Measurements from ENCODE around the gene ZNF93. TPM values are rescaled to one million over a fixed set of nuclear protein-coding genes. Genes with fewer than 3 reads are reported as not detected.
A peak's percentile ranks its signal among the peaks of the same experiment; 100 is the strongest.
"Not testable (repeated sequence)": the region's sequence is repeated elsewhere in the genome, so short reads cannot be mapped to it uniquely, and the experiment has no call there.

Gene ZNF93
- total RNA-seq, 8 experiments from 2014 or later: 0.61 to 20.5 (median 7.4) TPM

DNA sequence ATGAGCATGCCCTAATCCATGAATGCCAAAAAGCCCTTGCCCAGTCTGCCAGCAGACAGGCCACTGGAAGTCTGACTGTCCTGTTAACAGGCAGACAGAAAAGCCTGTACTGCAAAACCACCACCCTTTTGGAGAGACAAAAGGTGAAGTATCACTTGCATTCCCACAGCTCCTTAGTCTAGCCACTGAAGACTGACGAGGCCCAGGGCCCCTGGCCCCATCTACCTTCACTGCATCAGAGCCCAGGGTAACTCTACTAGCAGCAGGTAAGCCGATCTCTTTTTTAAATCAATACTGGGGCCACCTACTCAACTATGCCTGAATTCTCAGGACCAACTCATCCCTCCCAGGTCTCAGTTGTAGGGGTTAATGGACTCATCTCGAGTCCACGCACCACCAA is 45.5 kb downstream of the ZNF93 start:
- Histone ChIP-seq H3K27ac (no peak overlapping the region), H3K4me1 (replicated peaks in 1 of 2) (no peaks in the 10 kb centered on the region), H3K4me3 (no peak overlapping the region)
- whole genome bisulfite sequencing, 10 experiments: 16 to 100% (median 40%) methylated on average over 1 to 4 of the region's 4 CpGs; no CpG with 5 or more reads in 3 of the 10 experiments
- in situ Hi-C loops (cut with MboI; ENCODE audit: low pct_unique_long_range_greater_than_20kb in 2 of 9, low sequenced_read_pairs in 9 of 9, unreplicated experiment in 9 of 9): no loop called here
- no peak for ATAC-seq (replicated peaks in 6 of 8)

- 0 to 100% (median 80%) methylated on average over 1 to 4 of the region's 5 CpGs; no CpG with 5 or more reads in 1 of the 10 experiments for WGBS, 10 experiments
- ATAC-seq (replicated peaks in 6 of 8): no peak
- no peaks in the 10 kb centered on the region for H3K4me1 ChIP-seq (replicated peaks in 1 of 2)
- in situ Hi-C loops (cut with MboI; ENCODE audit: low pct_unique_long_range_greater_than_20kb in 2 of 9, low sequenced_read_pairs in 9 of 9, unreplicated experiment in 9 of 9): no loop called here
- no peak overlapping the region for H3K4me3 ChIP-seq
- no peak overlapping the region for H3K27ac ChIP-seq
Measured at GRCh38 chr19:19948800-19949199, 48.1 kb downstream of the ZNF93 start.

DNA sequence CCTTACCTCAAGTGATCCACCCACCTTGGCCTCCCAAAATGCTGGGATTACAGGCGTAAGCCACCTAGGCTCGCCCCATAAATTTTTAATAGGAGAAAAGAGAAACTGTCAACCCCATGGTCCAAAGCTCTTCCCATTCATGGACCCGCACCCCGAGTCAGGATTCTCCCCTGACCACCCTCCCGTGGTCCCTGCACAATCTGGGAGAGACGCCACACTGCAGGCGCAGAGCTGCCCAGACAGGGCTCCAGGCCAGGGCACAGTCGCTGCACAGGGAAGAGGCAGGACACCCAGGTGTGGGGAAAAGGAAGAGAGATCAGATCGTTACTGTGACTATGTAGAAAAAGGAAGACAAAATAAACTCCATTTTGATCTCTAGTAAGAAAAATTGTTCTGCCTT is 54.5 kb downstream of the ZNF93 start:
- WGBS, 10 experiments: 20 to 95% (median 78%) methylated on average over 1 to 8 of the region's 9 CpGs; no CpG with 5 or more reads in 2 of the 10 experiments
- Histone ChIP-seq H3K27ac (no peak overlapping the region), H3K4me3 (no peak overlapping the region), H3K4me1 (replicated peaks in 1 of 2) (no peaks in the 10 kb centered on the region)
- in situ Hi-C loops (cut with MboI; ENCODE audit: low pct_unique_long_range_greater_than_20kb in 2 of 9, low sequenced_read_pairs in 9 of 9, unreplicated experiment in 9 of 9): no loop called here
- no peak for ATAC-seq (replicated peaks in 6 of 8)

GRCh38 chr19:19956434-19957075 is 55.8 kb downstream of the ZNF93 start:
- in situ Hi-C loops (cut with MboI; ENCODE audit: low pct_unique_long_range_greater_than_20kb in 2 of 9, low sequenced_read_pairs in 9 of 9, unreplicated experiment in 9 of 9): no loop called here
- WGBS, 10 experiments: 0 to 100% (median 61%) methylated on average over 1 to 7 of the region's 15 CpGs; no CpG with 5 or more reads in 1 of the 10 experiments
- Histone ChIP-seq H3K27ac (no peak overlapping the region), H3K4me1 (replicated peaks in 1 of 2) (no peaks in the 10 kb centered on the region), H3K4me3 (no peak overlapping the region)
- peak in 1 of 8 experiments; percentile 84 for ATAC-seq (replicated peaks in 6 of 8)

GRCh38 chr19:19957766-19958165 is 57.0 kb downstream of the ZNF93 start:
- 26 to 90% (median 79%) methylated on average over 2 to 8 of the region's 8 CpGs; no CpG with 5 or more reads in 1 of the 10 experiments for WGBS, 10 experiments
- H3K4me3 ChIP-seq; ATAC-seq (replicated peaks in 6 of 8); H3K4me1 ChIP-seq (replicated peaks in 1 of 2); in situ Hi-C loops (cut with MboI; ENCODE audit: low pct_unique_long_range_greater_than_20kb in 2 of 9, low sequenced_read_pairs in 9 of 9, unreplicated experiment in 9 of 9); H3K27ac ChIP-seq: not testable (repeated sequence)

DNA sequence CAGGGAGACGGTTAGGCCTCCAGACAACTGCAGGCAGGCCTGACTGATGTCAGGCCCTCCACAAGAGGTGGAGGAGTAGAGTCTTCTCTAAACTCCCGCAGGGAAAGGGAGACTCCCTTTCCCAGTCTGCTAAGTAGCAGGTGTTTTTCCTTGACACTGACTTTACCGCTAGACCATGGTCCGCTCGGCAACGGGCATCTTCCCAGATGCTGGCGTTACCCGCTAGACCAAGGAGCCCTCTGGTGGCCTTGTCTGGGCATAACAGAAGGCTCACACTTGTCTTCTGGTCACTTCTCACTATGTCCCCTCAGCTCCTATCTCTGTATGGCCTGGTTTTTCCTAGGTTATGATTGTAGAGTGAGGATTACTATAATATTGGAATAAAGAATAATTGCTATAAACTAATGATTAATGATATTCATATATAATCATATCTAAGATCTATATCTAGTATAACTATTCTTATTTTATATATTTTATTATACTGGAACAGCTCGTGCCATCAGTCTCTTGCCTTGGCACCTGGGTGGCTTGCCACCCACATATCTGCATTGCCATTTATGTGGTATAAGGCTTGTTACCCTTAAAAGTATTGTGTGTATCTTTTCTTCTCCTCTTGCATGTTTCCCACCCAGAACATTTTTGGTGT is 58.5 kb downstream of the ZNF93 start:
- ATAC-seq (replicated peaks in 6 of 8): not testable (repeated sequence)

GRCh38 chr19:19964416-19964815 is 63.7 kb downstream of the ZNF93 start:
- in situ Hi-C loops (cut with MboI; ENCODE audit: low pct_unique_long_range_greater_than_20kb in 2 of 9, low sequenced_read_pairs in 9 of 9, unreplicated experiment in 9 of 9): no loop called here
- H3K27ac ChIP-seq: no peak overlapping the region
- no peaks in the 10 kb centered on the region for H3K4me1 ChIP-seq (replicated peaks in 1 of 2)
- 0 to 90% (median 50%) methylated on average over 1 to 6 of the region's 7 CpGs; no CpG with 5 or more reads in 1 of the 10 experiments for WGBS, 10 experiments
- H3K4me3 ChIP-seq: no peak overlapping the region
- ATAC-seq (replicated peaks in 6 of 8): no peak

More for the DNA sequence above, 58.5 kb downstream of the ZNF93 start:
- H3K4me3 ChIP-seq; in situ Hi-C loops (cut with MboI; ENCODE audit: low pct_unique_long_range_greater_than_20kb in 2 of 9, low sequenced_read_pairs in 9 of 9, unreplicated experiment in 9 of 9); H3K27ac ChIP-seq; H3K4me1 ChIP-seq (replicated peaks in 1 of 2): not testable (repeated sequence)
- 0 to 100% (median 57%) methylated on average over 1 to 2 of the region's 9 CpGs; no CpG with 5 or more reads in 3 of the 10 experiments for WGBS, 10 experiments

GRCh38 chr19:19966126-19966525 is 65.4 kb downstream of the ZNF93 start:
- H3K4me3 ChIP-seq; H3K4me1 ChIP-seq (replicated peaks in 1 of 2); ATAC-seq (replicated peaks in 6 of 8); H3K27ac ChIP-seq; in situ Hi-C loops (cut with MboI; ENCODE audit: low pct_unique_long_range_greater_than_20kb in 2 of 9, low sequenced_read_pairs in 9 of 9, unreplicated experiment in 9 of 9): not testable (repeated sequence)
- 80% methylated on average over 1 of the region's 3 CpGs; no CpG with 5 or more reads in 9 of the 10 experiments for WGBS, 10 experiments

DNA sequence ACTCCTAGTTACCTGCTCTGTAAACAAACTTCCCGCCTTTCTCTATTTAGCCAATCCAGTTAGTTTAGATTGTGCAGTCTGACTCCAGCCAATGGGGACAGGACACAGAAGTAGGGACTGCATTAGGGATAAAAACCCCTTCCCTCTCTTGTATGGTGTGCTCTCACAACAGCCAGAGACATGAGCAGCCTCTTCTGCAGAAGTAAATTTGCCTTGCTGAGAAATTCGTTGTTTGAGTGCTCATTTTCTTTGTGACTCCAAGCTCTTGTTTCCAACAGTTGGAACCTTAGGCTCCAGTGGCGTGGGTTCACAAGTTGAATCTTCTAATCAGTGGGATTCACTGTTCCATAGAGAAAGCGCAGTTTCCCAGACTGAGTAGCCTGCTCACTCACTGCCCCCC is 66.1 kb downstream of the ZNF93 start:
- no peak overlapping the region for H3K4me3 ChIP-seq
- no peak for ATAC-seq (replicated peaks in 6 of 8)
- in situ Hi-C loops (cut with MboI; ENCODE audit: low pct_unique_long_range_greater_than_20kb in 2 of 9, low sequenced_read_pairs in 9 of 9, unreplicated experiment in 9 of 9): no loop called here
- H3K4me1 ChIP-seq (replicated peaks in 1 of 2): no peaks in the 10 kb centered on the region
- H3K27ac ChIP-seq: no peak overlapping the region
- WGBS, 10 experiments: 0 to 90% (median 38%) methylated on average over 1 to 4 of the region's 4 CpGs; no CpG with 5 or more reads in 2 of the 10 experiments

Other genes with a start within 250 kb of the ZNF93 start
- 10 to 100 TPM; 18.7 to 96.9 (median 31.1) TPM for gene ATP13A1, start 237.3 kb upstream of the ZNF93 start, total RNA-seq
- gene ZNF101, start 232.1 kb upstream of the ZNF93 start, total RNA-seq: 10 to 100 TPM in 2 of 8 experiments, 1 to 10 TPM in 6; 5.5 to 10.8 (median 8.1) TPM
- 10 to 100 TPM in 5 of 8 experiments, 1 to 10 TPM in 3; 3.7 to 13.9 (median 12.4) TPM for gene ZNF14, start 167.8 kb upstream of the ZNF93 start, total RNA-seq
- gene ZNF506, start 79.2 kb upstream of the ZNF93 start, total RNA-seq: 10 to 100 TPM in 4 of 8 experiments, 1 to 10 TPM in 4; 1.1 to 26.3 (median 8.2) TPM
- gene ZNF253, start 35.1 kb upstream of the ZNF93 start, total RNA-seq: 10 to 100 TPM in 5 of 8 experiments, 1 to 10 TPM in 3; 1.6 to 19.5 (median 14.3) TPM
- gene ZNF682, start 138.6 kb downstream of the ZNF93 start, total RNA-seq: 10 to 100 TPM in 4 of 8 experiments, 1 to 10 TPM in 3, not detected in 1; 1.0 to 14.7 (median 12.2) TPM
- gene ZNF90, start 177.1 kb downstream of the ZNF93 start, total RNA-seq: 1 to 10 TPM in 5 of 8 experiments, under 1 TPM in 2, not detected in 1; 0.36 to 7.1 (median 2.4) TPM